ENCODE data around the gene SPACA4.

GRCh38 chr19:48629599-48630295 lies 23.2 kb downstream of the SPACA4 start:
- no peak for TF ChIP-seq CTCF (IDR thresholded peaks at IDR 0.05)
- no peak for TF ChIP-seq MYC (IDR thresholded peaks at IDR 0.05; ENCODE audit: borderline replicate concordance, low read length)

Measured in A549 (cell line).